Neural cell (in vitro differentiated cells): ENCODE measurements around the gene MRPL37.

ENCODE experiments used
- EP300 ChIP-seq: fragments of 450-650 bp; conservative IDR thresholded peaks from 2 replicates; pipeline ENCODE4 v1.6.1; 2014; ENCODE audit warnings: antibody characterized with exemption, mild to moderate bottlenecking, moderate library complexity; ENCODE audit not compliant: poor library complexity, severe bottlenecking
- EZH2 ChIP-seq: fragments of 200-600, 300-800 bp; shearing (Covaris generic), sonication (generic); IDR thresholded peaks from 2 replicates; pipeline ENCODE4 v1.6.1; 2014; ENCODE audit warnings: antibody characterized with exemption, low read length, borderline replicate concordance, mild to moderate bottlenecking; ENCODE audit not compliant: insufficient read depth, poor library complexity, severe bottlenecking
- MXI1 ChIP-seq: fragments of 450-650 bp; conservative IDR thresholded peaks from 2 replicates; pipeline ENCODE4 v1.6.1; 2014; ENCODE audit warnings: antibody characterized with exemption, mild to moderate bottlenecking; ENCODE audit not compliant: poor library complexity, severe bottlenecking
- POLR2AphosphoS5 ChIP-seq: IDR thresholded peaks from 2 replicates; pipeline ENCODE4 v1.6.1; 2012
- RAD21 ChIP-seq: fragments of 450-650 bp; conservative IDR thresholded peaks from 2 replicates; pipeline ENCODE4 v1.6.1; 2014; ENCODE audit warnings: antibody characterized with exemption, mild to moderate bottlenecking, moderate library complexity
- REST ChIP-seq: IDR thresholded peaks from 2 replicates; pipeline ENCODE4 v1.6.1; 2012; ENCODE audit warnings: borderline replicate concordance
- SMC3 ChIP-seq: fragments of 450-650 bp; conservative IDR thresholded peaks from 2 replicates; pipeline ENCODE4 v1.6.1; 2014; ENCODE audit warnings: antibody characterized with exemption, mild to moderate bottlenecking, moderate library complexity; ENCODE audit not compliant: poor library complexity
- TAF1 ChIP-seq: IDR thresholded peaks from 2 replicates; pipeline ENCODE4 v1.6.1; 2012; ENCODE audit warnings: low read depth
- TF ChIP-seq, protein P1 (sequence below): fragments of 450-650 bp; IDR thresholded peaks from 2 replicates; pipeline ENCODE4 v1.5.1; 2014; ENCODE audit warnings: antibody characterized with exemption, mild to moderate bottlenecking, moderate library complexity; ENCODE audit not compliant: poor library complexity, severe bottlenecking

- TF ChIP-seq EZH2 (no peak), REST (no peak), TAF1 (no peak), RAD21 (no peak), MXI1 (no peak), EP300 (no peak), POLR2AphosphoS5 (no peak), SMC3 (no peak)
- TF ChIP-seq, protein P1, sequence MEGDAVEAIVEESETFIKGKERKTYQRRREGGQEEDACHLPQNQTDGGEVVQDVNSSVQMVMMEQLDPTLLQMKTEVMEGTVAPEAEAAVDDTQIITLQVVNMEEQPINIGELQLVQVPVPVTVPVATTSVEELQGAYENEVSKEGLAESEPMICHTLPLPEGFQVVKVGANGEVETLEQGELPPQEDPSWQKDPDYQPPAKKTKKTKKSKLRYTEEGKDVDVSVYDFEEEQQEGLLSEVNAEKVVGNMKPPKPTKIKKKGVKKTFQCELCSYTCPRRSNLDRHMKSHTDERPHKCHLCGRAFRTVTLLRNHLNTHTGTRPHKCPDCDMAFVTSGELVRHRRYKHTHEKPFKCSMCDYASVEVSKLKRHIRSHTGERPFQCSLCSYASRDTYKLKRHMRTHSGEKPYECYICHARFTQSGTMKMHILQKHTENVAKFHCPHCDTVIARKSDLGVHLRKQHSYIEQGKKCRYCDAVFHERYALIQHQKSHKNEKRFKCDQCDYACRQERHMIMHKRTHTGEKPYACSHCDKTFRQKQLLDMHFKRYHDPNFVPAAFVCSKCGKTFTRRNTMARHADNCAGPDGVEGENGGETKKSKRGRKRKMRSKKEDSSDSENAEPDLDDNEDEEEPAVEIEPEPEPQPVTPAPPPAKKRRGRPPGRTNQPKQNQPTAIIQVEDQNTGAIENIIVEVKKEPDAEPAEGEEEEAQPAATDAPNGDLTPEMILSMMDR, result no peak
Observed at GRCh38 chr1:54225378-54225777, 25.4 kb downstream of the MRPL37 start.
